Thyroid gland (tissue), 4 donors: Measurements from ENCODE around the gene TDG.

Source experiments
- CTCF ChIP-seq, 6 experiments: fragments of 200-600 bp in 3 of 6; fragments of 450-650 bp in 3 of 6; sonication (generic) in 3 of 6; IDR thresholded peaks; one replicate each; pipeline ENCODE4 v1.5.1; 2016 to 2019; ENCODE audit warnings: antibody characterized with exemption in 6 of 6, mild to moderate bottlenecking in 2 of 6, inconsistent platforms in 1 of 6, moderate library complexity in 1 of 6
- POLR2A ChIP-seq, 2 donors: fragments of 450-650 bp; IDR thresholded peaks; one replicate each; pipeline ENCODE4 v1.6.1; 2017; ENCODE audit warnings: antibody characterized with exemption in 2 of 2, mild to moderate bottlenecking in 2 of 2, moderate library complexity in 1 of 2

- TF ChIP-seq CTCF (IDR thresholded peaks at IDR 0.05) (no peak), POLR2A (IDR thresholded peaks at IDR 0.05) (no peak)
Measured at GRCh38 chr12:103994235-103994634, 28.6 kb downstream of the TDG start.
